ENCODE data around the gene BLM. TPM values are rescaled to one million over a fixed set of nuclear protein-coding genes. Genes with fewer than 3 reads are reported as not detected.

Gene BLM
- total RNA-seq, 1 experiment from 2014 or later: 24.6 TPM

- intact Hi-C loops (cut with micrococcal nuclease): no loop called here
- Histone ChIP-seq H3K27ac (ENCODE audit: low read depth, low read length) (no peak overlapping the region), H3K4me3 (replicated peaks in 1 of 2; ENCODE audit: low read depth in 1 of 2, low read length in 2 of 2) (no peak overlapping the region), H3K36me3 (ENCODE audit: control insufficient read depth in 1 of 2, insufficient read depth in 2 of 2, low read length in 2 of 2) (no peaks in the 10 kb centered on the region), H3K4me1 (ENCODE audit: control insufficient read depth in 1 of 2, insufficient read depth in 2 of 2, low read length in 2 of 2) (peaks cover 0 to 5% of the 10 kb centered on the region in 2 experiments; a peak in 1 of 4 replicates), H3K9me3 (ENCODE audit: control insufficient read depth in 1 of 2, insufficient read depth in 1 of 2, low read depth in 1 of 2, low read length in 2 of 2) (no peaks in the 10 kb centered on the region), H4K20me1 (ENCODE audit: insufficient read depth) (no peaks in the 10 kb centered on the region), H3K9me2 (ENCODE audit: insufficient read depth) (no peaks in the 10 kb centered on the region), H3K4me2 (ENCODE audit: low read length) (no peak overlapping the region), H3K79me2 (ENCODE audit: insufficient read depth, low read length) (no peaks in the 10 kb centered on the region), H3K27me3 (ENCODE audit: insufficient read depth, low read length) (no peaks in the 10 kb centered on the region), H3K9ac (ENCODE audit: low read length) (no peak overlapping the region), H2AFZ (ENCODE audit: low read depth, low read length, poor library complexity, severe bottlenecking) (no peak overlapping the region)
- ATAC-seq: no peak
- RAD21 ChIA-PET (ENCODE audit: low non-redundant PET in 1 of 2, low total read pairs in 2 of 2, uncharacterized antibody in 2 of 2, unreplicated experiment in 2 of 2): no interaction called here
- BruUV-seq (replicated peaks): no TSS peak
- CTCF ChIA-PET: no interaction called here
- TF ChIP-seq ELF1 (IDR thresholded peaks at IDR 0.05; ENCODE audit: borderline replicate concordance, low read depth): no peak
- no peak for TF ChIP-seq EZH2 (IDR thresholded peaks at IDR 0.05)
- no peak for TF ChIP-seq EZH2phosphoT487 (IDR thresholded peaks at IDR 0.05; ENCODE audit: borderline replicate concordance)
- no peak for TF ChIP-seq REST (IDR thresholded peaks at IDR 0.05; ENCODE audit: low read depth)
- no peak for TF ChIP-seq CTCF (IDR thresholded peaks at IDR 0.05 in 2 of 3, conservative IDR thresholded peaks at IDR 0.05 in 1 of 3; ENCODE audit: borderline replicate concordance in 1 of 3, insufficient read depth in 1 of 3, low read depth in 2 of 3, low read length in 2 of 3)
- TF ChIP-seq RAD21 (IDR thresholded peaks at IDR 0.05; ENCODE audit: low read depth): no peak
- TF ChIP-seq POLR2A (IDR thresholded peaks at IDR 0.05; ENCODE audit: borderline replicate concordance, extremely low read depth, insufficient read depth, insufficient read length): no peak
- no peak for TF ChIP-seq SIN3A (IDR thresholded peaks at IDR 0.05; ENCODE audit: low read depth)
- no peak for TF ChIP-seq EGR1 (IDR thresholded peaks at IDR 0.05; ENCODE audit: low read depth)
- TF ChIP-seq SRF (IDR thresholded peaks at IDR 0.05; ENCODE audit: low read depth): no peak
- no peak for TF ChIP-seq SP1 (IDR thresholded peaks at IDR 0.05; ENCODE audit: low read depth)
- TF ChIP-seq ZNF274 (IDR thresholded peaks at IDR 0.05; ENCODE audit: low read depth, low read length): no peak
- TF ChIP-seq ZFX (IDR thresholded peaks at IDR 0.05): no peak
- no peak for TF ChIP-seq ZBTB33 (IDR thresholded peaks at IDR 0.05; ENCODE audit: extremely low read depth, insufficient replicate concordance, low read length)
- DNase-seq (ENCODE audit: low read depth, low spot score): no peak
- POLR2A ChIA-PET: no interaction called here
Observed at GRCh38 chr15:90837094-90837493, 119.9 kb downstream of the BLM start.

Data from HCT116 (cell line).